Measurements from ENCODE around the gene SEC22A.

Gene SEC22A

DNA sequence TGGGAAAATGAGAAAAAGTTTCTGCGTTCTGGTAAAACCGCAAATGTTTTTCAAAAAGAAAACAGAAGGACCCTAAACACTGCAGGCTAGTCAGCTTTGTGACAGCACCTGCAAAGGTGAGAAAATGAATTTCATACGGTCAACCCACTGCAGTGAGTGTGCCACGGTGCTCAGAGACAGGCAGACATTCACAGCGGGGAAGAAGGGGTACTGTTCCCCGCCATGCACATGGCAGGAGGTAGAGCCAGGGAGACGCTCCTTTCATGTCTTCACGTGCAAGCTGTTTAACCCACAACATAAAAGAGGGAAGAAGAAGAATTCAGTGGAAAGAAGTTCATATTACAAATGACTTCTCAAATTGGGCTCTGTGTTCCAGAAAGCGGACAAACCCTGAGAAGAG, 109.5 kb downstream of the SEC22A start:
- DNase-seq, result no peak

GRCh38 chr3:123312331-123313265, 110.9 kb downstream of the SEC22A start:
- DNase-seq, result no peak

DNA sequence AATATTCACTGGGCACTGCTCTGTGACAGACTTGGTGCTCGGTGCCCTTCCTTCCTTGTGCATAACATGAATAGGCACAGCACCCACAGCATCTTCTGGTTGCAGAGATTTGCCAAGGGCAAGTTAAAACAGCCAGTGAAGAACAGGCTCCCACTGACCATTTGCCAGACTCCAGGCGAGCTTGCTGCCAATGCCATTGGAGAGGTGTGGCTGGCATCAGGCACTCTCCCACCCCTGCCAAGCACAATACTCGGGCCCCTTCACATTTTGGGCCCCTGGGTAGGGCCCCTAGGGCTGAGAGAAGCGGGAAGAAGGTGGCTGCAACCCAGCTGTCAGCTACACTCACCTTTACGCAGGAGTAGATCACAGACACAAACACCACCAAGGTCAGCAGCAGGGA, 112.1 kb downstream of the SEC22A start:
- no peak for DNase-seq

DNA sequence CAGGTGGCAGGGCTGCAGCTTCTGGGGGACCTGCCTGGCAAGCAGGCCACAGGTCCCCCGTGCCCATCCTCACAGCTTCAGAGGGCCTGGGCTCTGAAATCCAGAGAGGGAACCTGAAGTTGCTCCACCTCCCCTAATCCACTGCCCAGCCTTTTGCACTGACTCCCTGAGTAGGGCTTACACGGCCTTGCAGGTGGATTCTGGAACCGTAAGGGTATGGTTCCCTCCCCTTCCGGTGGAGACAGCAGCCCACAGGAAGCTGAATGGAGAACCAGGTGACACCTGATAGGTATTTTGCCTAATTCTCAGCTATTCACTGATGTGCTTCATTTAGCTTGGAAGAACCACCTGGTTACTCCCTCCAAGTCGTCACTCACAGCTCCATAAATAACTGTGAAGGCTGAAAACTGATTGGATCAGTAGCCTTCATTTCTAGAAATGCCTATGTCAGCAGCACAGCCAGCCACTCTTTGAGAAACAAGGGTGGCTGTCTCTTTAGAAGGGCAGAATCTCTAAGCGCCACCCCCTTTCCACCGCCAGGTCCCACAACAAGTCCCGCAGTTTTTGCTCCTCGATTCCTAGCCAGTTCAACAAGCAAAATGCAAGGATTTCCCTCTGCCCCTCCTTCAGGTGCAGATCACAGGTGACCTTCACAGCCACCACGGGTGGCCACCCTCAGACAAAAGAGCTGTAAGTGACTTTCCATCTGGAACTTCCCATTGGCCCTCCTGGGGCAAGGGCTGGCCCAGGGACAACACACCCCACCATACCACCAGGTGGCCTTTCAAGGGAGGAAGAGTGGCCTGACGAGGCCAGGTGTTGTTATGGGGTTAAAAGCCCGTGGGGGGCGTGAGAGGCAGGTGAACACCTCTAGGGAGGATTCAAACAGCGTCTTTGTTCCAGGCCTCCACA, 112.9 kb downstream of the SEC22A start:
- no peak for DNase-seq

DNA sequence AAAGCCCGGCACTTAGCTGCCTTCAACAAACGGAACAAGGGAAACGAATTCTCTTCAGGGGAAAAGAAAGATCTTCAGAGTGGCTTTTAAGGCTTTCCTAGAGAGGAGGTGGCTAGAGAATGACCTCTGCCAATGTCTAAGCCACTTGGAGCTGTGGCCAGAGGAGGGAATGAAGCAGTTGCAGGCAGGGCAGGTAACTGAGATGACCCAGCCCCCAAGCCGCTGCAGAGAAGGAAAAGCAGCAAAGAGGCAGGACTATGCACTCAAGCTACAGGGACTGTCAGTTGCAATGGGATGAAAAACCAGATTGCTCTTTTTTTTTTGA, 113.5 kb downstream of the SEC22A start:
- DNase-seq, result no peak

DNA sequence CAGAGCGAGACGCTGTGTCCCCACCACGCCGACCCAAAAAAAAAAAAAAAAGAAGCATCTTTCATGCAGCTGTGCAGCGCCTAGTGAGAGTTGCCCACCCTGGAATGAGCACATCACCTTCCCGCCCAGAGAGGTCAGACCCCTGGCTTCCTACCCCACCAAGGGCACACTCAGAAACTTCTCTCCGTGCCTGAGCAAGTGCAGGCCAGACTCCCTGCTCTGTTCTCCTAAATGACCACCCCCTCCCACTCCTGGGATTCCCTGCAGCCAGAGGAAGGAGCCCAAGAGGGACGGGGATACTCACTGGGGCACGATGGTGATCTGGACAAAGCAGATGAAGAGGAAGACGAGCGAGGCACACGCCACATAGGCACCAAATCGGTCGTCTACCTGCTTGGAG, 116.0 kb downstream of the SEC22A start:
- no peak for DNase-seq

- DNase-seq, result no peak
These were observed 116.6 kb downstream of the SEC22A start for GRCh38 chr3:123318374-123318773.

GRCh38 chr3:123319760-123320159, 118.0 kb downstream of the SEC22A start:
- DNase-seq, result no peak

GRCh38 chr3:123320221-123320620, 118.5 kb downstream of the SEC22A start:
- DNase-seq, result no peak

DNA sequence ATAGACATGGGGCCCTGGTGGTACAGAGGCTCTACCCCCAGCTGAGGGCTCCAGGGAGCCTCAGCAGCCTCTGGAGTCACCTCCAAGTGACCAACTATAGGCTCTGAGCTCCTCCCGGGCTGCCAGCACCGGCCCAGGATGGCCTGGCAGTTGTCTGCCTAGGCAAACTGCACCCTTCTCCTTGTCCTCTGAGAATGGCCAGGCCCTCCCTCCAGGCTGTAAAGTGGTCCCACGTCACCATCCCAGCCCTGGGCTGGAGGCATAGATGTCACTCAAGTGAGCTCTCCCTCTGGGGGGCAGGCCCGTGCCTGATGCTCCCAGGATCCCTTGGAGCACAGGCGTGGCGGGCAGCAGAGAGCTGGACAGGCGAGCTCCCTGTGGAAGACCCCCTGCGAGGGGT, 120.1 kb downstream of the SEC22A start:
- no peak for DNase-seq

GRCh38 chr3:123322866-123323265, 121.1 kb downstream of the SEC22A start:
- no peak for DNase-seq

Data from CD4-positive, alpha-beta T cell treated with Interleukin-4 for 4 hours (primary cell).